NCI-H1092 (cell line): ENCODE data around the gene COL13A1.

Experiments used
- DNase-seq: peaks from one replicate; lab custom pipeline; 2025; lab: John Stamatoyannopoulos, UW

COL13A1 gene

DNA sequence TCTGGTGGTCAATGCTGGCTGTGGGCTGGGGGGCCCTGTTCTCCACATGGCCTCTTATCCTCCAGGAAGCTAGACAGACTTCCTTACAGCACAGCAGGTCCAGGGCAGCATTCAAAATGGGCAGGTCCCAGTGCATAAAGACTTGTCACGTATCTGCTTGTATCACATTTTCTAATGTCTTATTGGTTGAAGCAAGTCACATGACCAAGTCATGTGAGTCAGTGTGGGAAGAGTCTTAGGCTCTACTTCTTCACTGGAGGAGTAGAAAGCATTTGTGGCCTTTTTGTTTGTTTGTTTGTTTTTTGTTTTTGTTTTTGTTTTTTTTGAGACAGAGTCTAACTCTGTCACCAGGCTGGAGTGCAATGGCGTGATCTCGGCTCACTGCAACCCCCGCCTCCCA is 104.7 kb downstream of the COL13A1 start:
- no peak for DNase-seq

DNA sequence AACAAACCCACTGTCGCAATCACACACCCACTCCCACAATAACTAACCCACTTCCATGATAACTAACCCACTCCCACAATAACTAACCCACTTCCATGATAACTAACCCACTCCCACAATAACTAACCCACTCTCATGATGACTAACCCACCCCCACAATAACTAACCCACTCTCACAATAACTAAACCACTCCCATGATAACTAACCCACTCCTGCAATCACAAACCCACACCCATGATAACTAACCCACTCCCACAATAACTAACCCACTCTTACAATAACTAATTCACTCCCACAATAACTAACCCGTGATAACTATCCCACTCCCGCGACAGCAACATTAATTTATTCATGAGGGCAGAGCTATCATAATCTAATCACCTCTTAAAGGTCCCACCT is 105.8 kb downstream of the COL13A1 start:
- DNase-seq, result no peak

DNA sequence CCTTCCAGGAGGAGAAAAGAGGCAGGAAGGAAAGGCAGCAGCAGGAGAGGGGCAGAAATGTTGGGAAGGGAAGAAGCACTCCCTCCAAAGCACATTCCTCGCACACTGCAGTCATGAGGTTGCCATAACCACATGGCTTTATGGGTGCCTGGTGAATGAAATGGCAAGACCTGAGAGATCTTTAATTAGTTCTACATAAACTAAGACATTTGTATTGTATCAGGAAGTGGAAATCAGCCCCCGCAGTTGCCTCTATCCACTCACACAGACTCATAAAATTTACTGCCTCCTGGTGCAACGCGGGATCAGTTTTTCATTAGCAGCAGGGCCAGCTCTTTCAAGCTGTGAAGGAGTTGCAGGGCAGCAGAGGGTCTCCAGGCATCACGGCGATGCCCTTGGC is 106.4 kb downstream of the COL13A1 start:
- no peak for DNase-seq

DNA sequence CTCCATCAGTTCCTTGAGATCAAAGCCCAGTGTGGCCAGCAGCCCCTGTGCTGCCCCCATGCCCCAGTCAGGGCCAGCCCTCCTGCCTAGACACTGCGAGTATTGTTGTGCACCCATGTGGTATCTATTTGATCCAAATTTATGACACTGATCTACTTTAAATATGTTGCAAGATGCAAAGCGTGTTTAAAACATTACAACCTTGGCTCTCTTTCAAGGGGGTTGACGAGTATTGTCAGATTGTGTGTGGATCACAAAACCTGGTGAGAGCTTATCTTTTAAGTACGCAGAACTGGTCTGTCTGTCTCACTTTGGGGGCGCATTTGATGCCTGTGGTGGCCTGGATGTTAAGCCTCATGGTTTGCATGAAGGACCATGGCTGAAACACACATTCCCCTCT is 108.9 kb downstream of the COL13A1 start:
- DNase-seq, result no peak

DNA sequence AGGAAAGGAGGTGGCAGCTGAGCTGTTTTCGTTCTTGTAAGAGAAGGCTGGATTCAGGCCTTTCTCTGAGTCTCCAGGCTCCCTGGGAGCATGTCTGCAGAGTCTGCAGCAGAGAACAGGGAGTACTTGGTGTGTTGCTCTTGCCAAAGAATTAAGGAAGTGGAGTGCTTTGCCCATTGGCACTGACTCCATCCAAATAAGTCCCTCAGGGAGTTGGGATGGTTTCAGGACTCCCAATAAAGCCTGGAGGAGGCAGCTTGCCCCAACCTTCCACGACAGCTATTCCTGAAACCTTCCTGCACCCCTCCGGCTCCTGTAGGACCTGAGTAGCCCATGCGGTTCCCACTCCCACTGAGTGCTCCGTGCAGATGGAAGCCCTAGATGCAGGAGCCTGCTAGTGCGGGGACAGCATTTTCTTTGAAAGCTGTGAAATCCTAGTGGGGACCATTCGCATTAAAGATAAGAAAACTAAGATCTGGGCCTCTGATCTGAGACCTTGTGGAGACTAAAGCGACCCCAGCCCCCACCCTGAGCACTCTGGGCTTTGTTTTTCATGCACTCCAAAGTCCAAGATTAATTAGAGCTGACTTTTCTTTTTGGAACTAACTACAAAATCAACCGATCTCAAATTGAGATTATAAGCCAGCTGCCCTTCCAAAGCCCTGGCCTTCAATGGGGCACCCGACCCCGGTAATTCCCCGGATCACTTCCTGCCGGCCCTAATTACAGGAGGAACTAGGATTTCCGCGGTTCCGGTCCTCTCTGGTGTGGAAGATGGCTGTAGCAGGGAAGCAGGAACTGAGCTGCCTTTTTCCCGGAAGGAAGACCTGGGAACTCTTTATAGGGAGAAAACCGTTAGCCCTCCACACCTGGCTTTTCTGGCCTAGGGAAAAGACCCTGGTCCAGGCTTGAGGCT is 110.2 kb downstream of the COL13A1 start:
- no peak for DNase-seq

DNA sequence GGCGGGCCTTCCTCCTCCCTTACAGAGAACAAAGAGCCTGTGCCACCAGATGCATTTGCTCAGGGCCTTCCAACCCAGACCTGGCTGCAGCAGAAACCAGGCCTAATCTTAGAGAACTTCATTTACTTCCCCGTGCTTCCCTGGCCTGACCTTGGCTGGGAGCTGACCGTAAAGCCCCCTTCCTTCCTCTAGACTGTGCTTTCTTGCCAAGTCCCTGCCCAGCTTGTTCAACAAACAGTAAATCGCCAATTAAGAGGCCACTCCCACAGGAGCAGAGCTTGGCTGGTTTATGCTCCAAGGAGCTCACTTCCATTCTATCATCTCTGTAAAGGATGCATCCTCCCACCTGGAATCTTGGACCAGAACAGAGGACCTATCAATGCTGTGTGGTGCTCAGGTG is 110.9 kb downstream of the COL13A1 start:
- no peak for DNase-seq

DNA sequence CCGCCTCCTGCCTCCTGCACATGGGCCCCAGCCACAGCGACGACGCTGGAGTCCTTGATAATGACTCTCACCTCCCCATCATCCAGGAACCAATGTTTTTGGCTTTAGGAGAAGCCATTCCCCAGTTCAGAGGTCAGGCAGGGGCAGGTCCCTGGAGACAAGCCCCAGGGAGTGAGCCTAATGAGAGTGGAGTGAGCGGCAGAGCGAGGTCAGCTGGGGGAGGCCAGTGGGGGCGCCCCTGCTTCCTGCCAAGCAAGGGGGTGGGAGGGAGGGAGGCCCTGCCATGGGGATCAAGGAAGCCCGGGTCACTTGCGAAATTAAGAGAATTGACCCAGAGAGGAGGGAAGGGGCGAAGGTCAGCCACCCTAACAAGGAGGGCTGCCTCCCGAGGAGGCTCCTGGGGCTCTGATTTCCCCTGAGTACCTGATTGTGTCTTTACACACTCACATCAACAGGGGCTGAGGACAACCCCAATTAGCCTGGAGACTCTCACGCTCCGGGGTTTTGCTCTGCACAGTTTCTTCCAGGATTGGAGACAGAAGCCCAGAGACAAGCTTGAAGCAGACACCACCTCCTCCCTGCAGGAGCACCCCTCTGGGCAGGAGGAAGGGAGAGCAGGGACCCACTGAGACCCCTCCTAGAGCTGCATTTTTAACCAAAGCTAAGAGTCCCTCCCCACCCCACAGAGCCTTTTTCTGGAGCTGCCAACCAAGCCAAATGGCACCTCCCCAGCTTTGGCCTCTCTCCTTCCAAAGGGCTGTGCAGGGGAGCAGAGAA is 112.1 kb downstream of the COL13A1 start:
- DNase-seq, result no peak

DNA sequence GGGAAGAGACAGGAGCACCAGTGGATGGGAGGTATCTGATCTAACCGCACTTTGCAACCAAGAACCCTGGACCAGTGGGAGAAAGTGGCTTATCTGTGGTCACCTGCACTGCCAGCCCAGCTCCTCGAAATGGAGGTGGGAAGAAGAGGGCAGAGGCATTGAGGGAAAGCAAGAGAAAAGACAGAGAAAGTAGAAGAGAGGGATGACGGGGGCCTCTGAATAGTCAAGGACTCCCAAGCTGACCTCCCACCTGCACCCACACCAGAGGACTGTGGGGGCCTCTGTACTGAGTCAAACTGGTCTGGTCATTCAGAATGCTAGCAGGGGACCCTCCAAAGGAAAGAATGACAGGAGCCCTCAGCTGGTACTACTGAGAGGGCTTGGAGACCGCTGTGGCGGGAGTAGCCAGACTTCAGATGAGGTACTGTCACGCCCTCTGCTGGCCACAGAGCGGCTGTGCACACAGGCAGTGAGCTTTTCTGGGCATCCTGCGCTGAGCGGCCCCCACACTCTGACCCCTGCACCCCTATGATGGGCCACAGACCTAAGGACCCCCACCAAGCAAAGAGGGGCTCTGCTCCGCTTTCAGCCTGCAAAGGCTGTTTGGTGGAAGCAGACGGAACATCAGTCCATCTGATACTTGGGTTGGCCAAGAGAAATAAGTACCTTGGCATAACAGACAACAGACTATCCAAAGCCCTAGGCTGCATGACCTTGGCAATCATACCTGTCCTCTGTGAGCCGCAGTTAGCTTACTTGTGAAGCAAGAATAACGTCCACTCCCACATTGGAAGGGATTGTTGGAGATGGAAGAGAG is 112.9 kb downstream of the COL13A1 start:
- DNase-seq, result peak; percentile 37

DNA sequence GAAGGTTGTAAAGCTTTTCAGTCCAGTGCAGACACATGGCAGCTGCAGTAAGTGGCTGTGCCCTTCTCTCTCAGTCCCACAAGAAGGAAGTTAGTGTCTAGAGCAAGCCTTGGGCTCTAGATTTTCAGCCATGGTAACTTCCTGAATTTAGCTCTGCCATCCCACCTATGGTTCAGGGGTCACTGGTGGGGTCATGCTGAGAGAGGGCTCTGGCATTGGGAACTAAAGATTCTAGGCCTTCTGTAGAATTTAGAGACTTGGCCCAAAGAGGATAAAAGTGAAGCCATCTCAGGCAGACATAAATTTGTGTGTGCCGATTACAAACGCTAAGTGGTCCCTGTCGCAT is 113.5 kb downstream of the COL13A1 start:
- DNase-seq, result no peak

DNA sequence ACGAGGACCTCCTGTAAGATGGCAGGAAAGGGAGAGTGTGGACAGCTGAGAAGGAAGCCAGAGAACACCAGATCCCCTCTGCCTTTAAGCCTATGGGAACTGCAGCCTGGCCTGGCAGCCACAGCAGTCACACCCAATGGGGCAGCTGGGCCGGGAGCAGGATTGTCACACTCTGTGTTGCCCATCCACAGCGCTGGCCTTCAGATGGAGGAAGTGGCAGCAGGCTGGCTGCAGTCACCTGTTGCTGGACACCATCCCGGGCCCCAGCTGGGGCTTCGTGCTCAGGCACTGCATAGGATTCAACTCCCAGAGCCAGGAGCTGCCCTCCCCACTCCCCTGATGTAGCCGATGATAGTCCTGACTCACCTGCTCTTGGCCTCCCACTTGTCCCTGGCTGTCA is 114.4 kb downstream of the COL13A1 start:
- DNase-seq, result no peak

DNA sequence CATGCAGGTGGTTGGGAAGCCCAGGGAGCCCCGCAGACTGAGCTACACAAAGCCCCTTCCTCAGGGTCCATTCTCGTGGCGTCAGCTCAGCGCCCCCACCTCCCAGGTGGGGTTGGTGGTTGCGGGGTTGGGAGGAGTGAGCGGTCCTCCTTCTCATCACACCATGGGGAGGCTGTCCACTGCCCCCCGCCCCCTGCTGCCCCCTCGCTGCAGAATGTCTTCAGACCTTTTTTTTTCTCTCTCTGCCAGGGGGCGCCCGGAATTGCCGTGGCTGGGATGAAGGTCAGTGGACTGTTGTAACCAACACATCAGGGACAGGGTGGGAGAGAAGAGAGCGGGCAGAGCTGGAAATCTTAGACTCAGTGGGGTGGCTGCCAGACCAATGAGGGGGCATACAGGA is 116.3 kb downstream of the COL13A1 start:
- no peak for DNase-seq

DNA sequence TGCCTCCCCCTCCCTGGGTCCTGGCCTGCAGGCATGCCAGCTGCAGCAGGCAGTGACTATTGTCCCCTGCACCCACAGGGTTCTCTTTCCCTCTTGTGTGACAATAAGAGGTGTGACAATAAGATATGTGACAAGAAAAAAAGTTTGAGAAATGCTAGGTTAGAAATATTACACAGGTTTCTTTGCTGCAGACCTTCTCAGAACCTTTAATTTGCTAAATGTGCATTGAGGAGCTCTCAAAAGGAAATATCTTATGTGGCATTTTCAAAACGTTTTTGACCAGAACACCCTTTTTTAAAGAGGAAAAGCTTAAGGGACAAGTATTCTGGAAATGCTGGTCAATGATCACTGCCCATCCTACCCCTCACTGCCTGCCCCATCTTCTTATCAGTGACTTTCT is 117.5 kb downstream of the COL13A1 start:
- no peak for DNase-seq

DNA sequence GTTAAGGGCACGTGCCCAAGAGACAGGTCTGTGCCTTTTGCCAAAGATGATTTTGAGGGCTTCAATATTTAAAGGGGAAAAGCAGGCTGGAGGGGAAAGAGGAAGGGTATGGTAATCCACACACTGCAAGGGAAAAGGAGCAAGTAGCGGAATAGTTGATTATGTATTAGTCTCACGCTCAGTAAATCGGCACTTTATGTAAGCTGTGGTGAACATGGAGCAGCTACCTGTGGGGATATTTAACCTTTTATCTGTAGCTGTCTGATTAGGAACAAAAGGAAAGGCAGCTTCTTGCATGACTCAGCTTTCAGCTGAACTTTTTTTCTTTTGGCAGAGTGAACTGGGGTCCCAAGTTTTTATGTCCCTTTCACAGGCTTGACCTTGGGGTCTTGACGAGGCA is 123.4 kb downstream of the COL13A1 start:
- no peak for DNase-seq

DNA sequence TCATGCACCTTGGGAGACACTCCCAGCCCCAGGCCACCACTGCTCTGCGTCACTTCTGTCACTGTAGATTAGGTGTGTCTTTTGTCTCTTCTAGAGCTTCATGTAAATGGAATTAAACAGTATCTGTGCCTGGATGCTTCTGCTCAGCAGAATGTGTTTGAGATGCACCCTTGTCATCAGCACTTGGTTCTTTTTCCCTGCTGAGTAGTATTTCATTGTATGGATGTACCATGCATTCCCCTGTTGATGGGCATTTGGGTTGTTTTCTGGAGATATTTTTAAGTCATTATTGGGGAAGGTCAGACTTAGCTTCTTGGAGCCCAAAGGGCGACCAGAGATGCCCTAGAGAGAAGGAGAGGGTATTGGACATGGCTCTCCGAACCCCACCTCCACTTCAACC is 126.6 kb downstream of the COL13A1 start:
- DNase-seq, result no peak

DNA sequence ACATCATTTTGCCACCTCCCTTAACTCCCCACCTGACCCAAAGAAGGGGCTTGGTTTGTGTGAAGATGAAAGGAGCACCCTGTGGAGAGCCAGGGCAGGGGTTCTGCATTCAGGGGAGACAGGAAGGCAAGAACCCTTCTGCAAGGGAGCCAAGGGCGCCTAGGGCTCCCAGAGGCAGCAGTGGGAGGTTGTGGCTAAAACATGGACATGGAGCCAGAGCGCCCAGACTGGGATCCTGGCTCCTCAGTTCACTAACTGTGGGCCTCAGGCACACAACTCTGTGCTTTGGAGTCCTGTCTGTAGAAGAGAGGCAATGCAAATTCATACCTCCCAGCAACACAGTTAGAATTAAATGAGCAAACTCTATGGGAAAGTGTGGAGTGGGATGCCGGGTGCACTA is 127.9 kb downstream of the COL13A1 start:
- DNase-seq, result no peak

DNA sequence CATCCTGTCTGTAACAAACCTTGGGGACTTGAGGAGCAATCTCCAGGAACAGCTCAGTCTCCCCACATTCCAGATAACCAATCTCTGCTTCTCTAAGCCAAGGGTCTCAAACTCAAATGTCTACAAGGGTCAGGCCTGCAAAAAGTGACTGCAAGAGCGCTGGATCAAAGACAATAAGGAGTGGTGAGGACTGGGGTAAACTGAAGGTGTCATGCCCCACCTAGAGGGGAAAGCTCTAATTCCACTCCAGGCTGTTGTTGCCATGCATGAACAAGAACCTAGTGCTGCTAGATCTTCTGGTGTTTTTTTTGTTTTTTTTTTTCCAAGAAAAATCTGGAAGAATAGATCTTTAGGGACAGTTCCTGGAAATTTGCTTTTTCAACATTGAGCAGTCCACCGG is 133.1 kb downstream of the COL13A1 start:
- DNase-seq, result no peak

DNA sequence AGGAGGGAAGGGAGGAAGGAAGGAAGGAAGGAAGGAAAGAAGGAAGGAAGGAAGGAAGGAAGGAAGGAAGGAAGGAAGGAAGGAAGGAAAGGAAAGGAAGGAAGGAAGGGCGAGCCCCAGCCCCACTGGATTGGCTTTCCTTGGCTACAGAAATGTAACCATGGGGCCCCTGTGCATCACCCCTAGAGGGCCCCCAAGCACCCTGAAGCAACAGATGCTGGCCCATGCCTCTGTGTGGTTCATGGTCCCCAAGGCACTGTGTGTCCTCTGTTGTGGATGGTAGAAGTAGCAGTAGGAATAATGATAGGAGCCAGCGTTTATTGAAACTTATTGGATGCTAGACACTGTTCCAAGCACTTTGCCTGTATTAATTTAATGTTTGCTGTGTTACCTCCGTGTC is 134.4 kb downstream of the COL13A1 start:
- no peak for DNase-seq

DNA sequence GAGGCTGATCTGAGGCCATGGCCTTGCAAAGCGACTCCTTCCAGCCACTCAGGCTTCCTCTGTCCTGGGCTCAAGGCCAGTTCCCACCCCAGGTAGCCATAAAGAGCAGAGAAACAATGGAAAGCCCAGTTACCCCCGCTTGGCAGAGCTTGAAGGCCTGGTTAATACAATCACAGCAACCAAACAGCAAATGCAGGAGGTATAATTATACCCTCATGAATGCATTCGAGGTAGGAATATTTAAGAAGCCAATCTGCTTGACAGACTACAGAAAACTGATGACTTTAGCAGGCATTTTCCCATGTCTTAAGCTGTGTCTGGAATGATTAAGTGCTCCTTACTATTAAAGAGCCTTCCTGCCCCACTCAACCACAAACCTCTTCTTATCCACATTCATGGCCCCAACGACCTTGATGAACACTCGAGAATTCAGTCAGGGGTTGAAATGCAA is 136.9 kb downstream of the COL13A1 start:
- DNase-seq, result peak; percentile 30

DNA sequence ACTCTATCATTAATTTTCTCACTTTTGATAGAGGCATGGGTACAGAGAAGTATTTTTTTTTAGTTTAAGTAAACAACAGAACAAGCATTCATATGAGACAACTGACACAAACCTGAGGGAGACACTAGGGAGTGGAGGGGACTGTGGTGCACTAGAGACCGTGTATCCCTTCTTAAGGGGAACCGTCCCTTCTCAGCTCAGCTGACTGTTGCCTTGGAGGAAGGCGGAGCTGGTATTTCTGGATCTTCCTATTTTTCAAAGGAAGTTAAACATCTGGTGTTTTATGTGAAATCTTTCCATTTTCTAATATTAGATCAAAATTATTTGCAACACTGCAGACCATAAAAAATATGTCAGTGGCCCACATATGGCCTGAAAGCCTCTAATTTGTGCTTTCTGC is 137.4 kb downstream of the COL13A1 start:
- no peak for DNase-seq

DNA sequence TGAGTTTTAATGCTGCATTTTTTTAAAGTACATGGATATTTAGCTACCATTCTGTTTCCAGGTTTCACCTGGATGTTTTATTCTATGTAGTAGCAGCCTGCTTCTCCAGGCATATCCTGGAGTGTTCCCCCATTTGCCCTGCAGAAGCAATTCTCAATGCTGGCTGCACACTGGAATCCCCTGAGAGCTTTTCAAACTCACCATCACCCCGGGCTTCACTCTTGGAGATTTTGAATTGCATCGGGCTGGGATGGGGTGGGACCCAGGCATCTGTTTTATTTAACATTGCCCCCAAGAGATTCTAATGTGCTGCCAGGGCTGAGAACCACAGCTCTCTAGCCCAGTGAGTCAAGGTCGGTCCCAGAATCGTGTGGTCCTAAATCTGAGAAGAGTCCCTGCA is 137.8 kb downstream of the COL13A1 start:
- no peak for DNase-seq

DNA sequence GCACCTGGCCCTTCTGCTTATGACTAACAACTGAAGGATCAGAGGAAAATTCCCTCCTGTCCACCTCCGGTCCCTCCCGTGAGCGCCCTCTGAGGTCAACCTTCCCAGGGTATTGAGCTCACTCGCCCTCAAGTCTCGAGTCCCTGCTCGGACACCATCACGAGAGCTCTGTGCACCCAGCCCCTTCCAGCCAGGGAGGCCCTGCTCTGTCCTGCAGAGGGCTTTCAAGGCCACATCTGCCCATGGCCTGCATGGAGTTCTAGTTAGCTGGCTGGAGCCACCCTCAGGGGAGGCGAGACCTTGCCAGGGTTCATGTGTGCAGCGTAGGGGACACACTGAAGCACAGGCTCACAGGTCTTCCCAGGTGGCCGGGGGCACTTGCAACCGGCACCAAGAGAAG is 140.0 kb downstream of the COL13A1 start:
- no peak for DNase-seq

DNA sequence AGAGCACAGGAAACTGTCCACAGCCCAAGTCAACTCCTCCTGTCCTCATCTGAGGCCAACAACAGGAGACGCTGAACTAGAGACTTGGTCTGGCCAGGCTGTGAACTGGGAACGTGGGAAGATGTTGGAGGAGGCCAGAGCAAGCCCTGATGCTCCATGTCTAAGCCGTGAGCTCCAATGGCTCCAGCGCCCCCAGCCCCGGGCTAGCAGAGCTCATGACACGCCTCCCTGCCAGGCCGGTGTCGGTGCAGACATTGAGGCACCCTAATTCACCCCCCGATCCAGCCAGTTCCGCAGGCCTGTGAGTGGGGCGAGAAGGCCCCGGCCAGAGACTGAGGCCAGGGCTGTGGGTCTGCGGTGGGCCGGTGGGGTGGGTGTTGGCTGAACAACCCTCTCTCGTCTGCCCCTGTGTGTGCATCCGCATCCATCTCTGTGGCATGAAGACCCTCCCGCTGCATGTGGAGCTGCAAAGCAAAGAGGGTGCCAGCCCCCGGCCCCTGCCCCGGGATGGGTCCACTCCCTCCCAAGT is 141.7 kb downstream of the COL13A1 start:
- DNase-seq, result no peak
